SK-N-SH treated with all-trans-retinoic acid at 6 μM for 48 hours (cell line): ENCODE results near the gene CNTN6.

ENCODE experiments used
- POU6F1 ChIP-seq: fragments of 250-450 bp; sonication (Bioruptor Pico); IDR thresholded peaks from 2 replicates; pipeline ENCODE4 v1.8.0; 2021; ENCODE audit warnings: low read depth, mild to moderate bottlenecking, moderate library complexity, borderline replicate concordance
- PPARA ChIP-seq: fragments of 250-450 bp; sonication (Bioruptor Pico); IDR thresholded peaks from 2 replicates; pipeline ENCODE4 v1.5.0; 2020; ENCODE audit warnings: mild to moderate bottlenecking, borderline replicate concordance
- ZFP30 ChIP-seq: fragments of 450-650 bp; formaldehyde crosslinking; IDR thresholded peaks from 2 replicates; pipeline ENCODE4 v1.5.0; 2022; ENCODE audit warnings: mild to moderate bottlenecking, moderate library complexity
- TF ChIP-seq, protein P1 (sequence below): fragments of 250-450 bp; sonication (Bioruptor Pico); IDR thresholded peaks from 2 replicates; pipeline ENCODE4 v1.8.0; 2020; ENCODE audit warnings: mild to moderate bottlenecking, moderate library complexity, borderline replicate concordance

- TF ChIP-seq PPARA (CRISPR knock-in tag) (no peak), POU6F1 (CRISPR knock-in tag) (no peak), ZFP30 (no peak)
- TF ChIP-seq, protein P1, sequence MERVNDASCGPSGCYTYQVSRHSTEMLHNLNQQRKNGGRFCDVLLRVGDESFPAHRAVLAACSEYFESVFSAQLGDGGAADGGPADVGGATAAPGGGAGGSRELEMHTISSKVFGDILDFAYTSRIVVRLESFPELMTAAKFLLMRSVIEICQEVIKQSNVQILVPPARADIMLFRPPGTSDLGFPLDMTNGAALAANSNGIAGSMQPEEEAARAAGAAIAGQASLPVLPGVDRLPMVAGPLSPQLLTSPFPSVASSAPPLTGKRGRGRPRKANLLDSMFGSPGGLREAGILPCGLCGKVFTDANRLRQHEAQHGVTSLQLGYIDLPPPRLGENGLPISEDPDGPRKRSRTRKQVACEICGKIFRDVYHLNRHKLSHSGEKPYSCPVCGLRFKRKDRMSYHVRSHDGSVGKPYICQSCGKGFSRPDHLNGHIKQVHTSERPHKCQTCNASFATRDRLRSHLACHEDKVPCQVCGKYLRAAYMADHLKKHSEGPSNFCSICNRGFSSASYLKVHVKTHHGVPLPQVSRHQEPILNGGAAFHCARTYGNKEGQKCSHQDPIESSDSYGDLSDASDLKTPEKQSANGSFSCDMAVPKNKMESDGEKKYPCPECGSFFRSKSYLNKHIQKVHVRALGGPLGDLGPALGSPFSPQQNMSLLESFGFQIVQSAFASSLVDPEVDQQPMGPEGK (CRISPR knock-in tag), result no peak
Observed at GRCh38 chr3:1350885-1351284, 258.1 kb downstream of the CNTN6 start.
